CD4-positive, alpha-beta T cell treated with Interleukin-1 beta for 1 hour (primary cell): Measurements from ENCODE around the gene SGK1.
"Not testable (repeated sequence)": the region's sequence is repeated elsewhere in the genome, so short reads cannot be mapped to it uniquely, and the experiment has no call there.

Experiments used
- DNase-seq, 2 donors: peaks; one replicate each; pipeline ENCODE4 v3.0.0-alpha.2; 2020 to 2022

SGK1 gene

GRCh38 chr6:134299236-134299635 is 18.7 kb downstream of the SGK1 start:
- DNase-seq: no peak

DNA sequence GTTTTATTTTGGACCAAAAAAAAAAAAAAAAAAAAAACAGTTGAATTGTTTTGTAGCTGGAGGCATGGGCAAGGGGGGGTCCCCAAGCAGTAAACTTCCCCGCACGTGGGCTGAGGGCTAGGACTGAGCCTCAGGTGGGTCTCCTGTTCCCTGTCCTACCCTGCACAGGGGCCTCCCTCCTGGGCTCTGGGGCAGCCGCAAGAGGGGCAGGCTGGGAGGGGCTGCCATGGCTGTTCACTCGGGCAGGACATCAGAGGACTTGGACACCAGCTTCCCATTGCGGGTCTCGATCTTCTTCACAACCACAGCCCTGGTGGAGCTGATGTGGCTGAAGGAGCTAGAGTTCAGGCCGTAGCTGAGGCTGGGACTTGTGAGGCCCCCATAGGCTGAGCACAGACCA is 21.1 kb downstream of the SGK1 start:
- DNase-seq: no peak

GRCh38 chr6:134295953-134296553 is 21.9 kb downstream of the SGK1 start:
- peak in 1 of 2 donors; percentile 53 for DNase-seq

DNA sequence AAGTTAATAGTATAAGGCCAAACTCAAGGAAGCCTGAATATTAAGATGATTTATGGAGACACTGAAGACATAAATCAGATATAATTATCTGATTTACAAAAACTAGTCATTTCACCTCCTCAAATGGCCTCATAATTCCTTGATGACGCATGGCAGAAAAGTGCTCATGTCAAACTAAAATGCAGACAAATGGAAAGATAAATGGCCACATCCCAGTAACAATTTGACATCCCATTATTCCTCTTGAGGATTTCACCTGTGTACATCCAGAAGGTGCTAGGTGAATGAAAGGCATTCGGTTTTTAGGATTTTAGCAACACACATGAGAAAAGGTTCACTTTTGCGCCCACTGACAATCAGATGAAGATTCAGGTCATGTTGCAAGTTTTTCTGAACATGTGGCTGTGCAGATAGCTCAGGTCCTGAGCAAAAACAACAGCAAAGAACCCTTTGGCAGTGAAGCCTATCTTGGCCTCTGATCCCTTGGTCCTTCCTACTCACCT is 24.2 kb downstream of the SGK1 start:
- DNase-seq: no peak

- DNase-seq: no peak
Measured at GRCh38 chr6:134291156-134291555, 26.8 kb downstream of the SGK1 start.

DNA sequence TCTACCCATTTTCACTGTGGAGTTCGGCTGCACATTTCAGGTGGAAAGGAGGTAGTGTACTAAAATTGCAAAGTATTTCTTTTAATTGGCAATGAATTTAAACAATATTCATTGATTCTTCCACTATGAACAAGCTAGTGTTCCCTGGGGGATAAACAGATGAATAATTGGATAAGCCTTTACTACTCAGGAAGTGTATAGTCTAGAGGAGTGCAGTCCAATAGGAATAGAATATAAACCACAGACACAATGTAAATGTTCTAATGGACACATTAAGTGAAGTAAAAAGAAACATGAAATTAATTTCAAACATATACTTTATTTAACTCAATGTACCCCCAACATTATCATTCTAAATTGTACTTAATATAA is 28.7 kb downstream of the SGK1 start:
- no peak for DNase-seq

DNA sequence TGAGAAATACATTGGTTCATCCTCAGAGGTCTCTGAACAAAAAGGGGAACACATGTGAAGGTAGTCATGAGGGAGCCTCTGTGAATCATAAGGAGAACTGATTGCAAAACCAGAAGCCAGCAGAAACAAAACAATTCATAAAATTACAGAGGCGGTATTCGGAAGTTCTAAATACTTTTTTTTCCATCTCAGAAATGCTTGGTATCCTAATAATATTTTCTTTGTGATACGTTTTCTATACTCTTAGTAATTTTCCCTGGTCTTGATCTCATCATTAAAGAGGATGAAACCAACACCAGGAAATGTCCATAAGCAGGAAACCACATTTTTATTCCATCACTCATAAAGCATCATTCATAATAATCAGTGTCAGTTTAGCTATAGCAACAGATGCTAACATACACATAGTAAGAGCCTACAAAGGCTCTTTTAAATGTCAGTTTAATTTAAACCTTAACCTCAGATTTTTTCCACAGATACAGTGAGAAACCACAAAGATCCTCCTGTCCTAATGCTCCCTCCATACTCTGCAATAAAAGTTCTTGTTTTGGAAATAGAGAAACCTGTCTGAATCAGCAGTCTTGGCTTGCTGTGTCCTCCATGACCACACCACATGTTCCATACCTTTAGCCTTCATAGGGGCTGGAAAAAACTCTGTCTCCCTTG is 29.2 kb downstream of the SGK1 start:
- peak in 1 of 2 donors; percentile 17 for DNase-seq

DNA sequence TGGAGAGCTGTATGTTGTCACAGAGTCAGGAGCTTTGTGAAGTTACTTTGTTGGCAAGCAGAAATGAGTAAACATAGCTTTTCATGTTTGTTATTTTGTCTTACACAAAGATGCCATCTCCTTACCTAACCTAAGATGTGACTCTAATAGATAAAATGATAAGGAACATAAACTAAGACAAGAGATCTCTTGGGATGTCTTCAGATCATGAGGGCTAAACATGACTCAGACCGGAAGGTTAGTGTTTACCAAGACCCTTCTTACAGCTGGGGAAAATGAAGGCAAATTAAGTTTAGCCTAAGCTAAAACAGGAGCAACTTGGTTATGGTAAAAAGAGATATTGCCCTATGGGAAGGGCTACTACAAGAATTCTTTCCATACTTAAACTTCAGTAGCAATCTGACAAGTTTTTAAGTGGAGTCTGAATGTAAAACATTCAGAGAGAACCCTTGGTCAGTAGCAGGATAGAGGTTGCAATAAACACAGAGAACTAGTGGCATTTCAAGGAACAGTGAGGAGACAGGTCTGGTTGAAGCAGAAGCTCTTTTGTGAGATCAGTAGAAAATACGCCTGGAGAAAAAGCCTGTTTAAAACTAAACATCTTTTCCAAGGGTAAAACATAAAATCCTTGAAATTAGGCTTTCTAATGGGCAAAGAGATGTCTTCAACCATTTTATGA is 29.9 kb downstream of the SGK1 start:
- DNase-seq: no peak

GRCh38 chr6:134282816-134283215 is 35.1 kb downstream of the SGK1 start:
- no peak for DNase-seq

GRCh38 chr6:134281388-134281787 is 36.5 kb downstream of the SGK1 start:
- no peak for DNase-seq

DNA sequence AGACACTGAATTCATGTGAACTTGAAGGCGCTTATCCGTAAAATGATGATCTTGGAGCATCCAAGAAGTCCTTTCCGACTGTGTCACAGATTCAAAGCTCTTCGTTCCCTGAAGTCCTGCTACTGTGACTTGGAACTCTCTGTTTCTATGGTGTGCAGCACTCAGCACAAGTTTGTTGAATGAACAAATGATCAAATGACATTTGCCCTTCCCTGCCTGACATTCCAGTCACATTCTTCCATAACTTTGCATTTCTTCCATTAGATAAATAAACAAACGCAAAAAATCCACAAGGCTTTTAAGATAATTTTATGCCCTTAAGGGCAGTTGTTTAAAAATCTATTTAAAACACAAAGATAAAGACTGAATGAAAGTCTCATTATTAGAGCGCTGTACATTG is 39.9 kb downstream of the SGK1 start:
- no peak for DNase-seq

DNA sequence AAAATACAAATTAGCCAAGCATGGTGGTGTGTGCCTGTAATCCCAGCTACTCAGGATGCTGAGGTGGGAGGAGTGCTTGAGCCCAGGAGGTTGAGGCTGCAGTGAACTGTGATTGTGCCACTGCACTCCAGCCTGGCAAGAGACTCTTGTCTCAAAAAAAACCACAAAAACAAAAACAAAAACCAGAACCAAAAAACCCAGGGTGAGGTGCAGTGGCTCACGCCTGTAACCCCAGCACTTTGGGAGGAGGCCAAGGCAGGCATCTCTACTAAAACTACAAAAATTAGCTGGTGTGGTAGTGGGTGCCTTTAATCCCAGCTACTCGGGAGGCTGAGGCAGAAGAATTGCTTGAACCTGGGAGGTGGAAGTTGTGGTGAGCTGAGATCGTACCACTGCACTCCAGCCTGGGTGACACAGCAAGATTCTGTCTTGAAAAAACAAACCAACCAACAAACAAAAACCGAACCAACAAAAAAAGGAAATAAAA is 41.0 kb downstream of the SGK1 start:
- peak; percentile 12 to 18 for DNase-seq

GRCh38 chr6:134272374-134272773 is 45.5 kb downstream of the SGK1 start:
- peak in 1 of 2 donors; percentile 11 for DNase-seq

DNA sequence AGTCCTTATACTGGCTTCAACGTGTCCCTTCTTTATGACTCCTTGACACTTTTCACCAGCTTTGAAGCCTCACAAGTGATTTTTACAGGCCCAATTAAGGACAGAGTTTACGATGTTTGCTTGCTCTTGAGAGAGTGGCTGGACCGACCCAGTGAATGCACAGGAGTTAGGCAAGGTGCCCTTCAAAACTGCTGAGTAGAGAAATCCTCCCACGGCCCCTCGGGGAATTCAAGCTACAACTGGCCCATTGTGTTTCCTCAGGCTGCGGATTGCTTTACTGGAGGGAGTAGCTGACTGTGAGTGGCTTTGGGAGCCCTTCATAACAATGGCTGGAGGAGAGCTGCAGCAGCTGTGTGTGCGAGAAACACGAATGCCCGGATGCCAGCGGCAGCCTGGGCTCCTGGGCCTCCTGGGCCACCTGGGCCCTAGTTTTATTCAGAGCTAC is 50.0 kb downstream of the SGK1 start:
- no peak for DNase-seq

- DNase-seq: no peak
Measured at GRCh38 chr6:134266776-134267175, 51.1 kb downstream of the SGK1 start.

- no peak for DNase-seq
Measured at GRCh38 chr6:134261766-134262165, 56.1 kb downstream of the SGK1 start.

DNA sequence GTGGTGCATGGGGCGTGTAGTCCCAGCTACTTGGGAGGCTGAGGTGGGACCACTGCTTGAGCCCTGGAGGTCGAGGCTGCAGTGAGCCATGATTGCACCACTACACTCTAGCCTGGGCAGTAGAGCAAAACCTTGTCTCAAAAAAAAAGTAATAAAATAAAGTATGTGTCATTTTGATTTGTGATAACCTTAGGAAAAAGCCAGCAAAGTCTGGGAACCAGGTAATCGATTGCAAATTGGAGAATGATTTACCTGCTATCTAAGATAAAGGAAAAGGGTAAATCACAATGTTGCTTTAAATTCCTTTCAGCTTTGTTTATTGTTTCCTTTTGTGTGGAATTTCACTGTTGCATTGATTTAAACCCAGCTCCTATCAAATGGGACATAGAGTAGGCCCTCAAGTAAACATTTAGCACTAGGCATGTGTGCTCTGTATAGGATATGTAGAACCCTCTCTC is 59.0 kb downstream of the SGK1 start:
- DNase-seq: no peak

DNA sequence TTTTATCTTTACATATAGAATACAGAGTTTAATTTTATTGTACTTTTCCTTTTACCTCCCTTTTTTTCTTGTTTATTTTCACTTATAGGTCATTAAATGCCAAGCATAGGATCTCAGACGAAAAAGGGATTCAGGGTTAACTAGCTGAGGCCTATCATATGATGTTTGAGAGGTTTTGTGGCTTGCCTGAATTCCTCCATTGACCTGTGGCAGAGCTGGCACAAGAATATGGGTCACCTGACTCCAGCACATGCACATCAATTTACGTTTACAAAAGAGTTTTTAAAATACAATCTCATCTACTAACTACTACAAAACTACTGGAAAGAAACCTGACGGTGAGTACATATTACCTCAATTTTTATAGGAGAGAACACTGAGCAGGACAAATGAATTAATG is 60.4 kb downstream of the SGK1 start:
- no peak for DNase-seq

DNA sequence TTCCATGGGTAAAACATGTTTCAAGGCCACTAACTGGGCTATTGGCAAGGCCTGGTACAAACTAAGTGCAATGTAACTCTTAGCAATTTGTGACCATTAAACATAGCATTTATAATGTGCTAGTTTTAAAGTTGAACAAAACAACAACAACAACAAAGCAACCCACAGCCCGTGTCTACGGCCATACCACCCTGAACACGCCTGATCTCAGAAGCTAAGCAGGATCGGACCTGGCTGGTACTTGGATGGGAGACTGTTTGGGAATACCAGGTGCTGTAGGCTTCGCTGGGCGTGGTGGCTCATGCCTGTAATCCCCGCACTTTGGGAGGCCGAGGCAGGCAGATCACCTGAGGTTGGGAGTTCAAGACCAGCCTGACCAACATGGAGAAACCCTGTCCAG is 61.0 kb downstream of the SGK1 start:
- no peak for DNase-seq

DNA sequence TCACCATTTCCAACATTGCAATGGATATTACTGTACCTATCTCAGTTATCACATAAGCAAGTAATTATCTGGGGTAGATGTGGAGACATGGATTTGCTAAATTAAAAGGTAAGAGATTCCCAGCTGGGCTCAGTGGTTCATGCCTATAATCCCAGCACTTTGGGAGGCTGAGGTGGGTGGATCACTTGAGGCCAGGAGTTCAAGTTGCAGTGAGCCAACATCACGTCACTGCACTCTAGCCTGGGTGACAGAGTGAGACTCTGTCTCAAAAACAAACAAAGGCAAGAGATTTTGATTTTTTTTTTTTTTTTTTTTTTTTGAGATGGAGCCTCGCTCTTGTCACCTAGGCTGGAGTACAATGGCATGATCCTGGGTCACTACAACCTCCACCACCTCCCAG is 62.6 kb downstream of the SGK1 start:
- not testable (repeated sequence) for DNase-seq

GRCh38 chr6:134254118-134254517 is 63.8 kb downstream of the SGK1 start:
- no peak for DNase-seq

GRCh38 chr6:134253681-134254080 is 64.2 kb downstream of the SGK1 start:
- no peak for DNase-seq

GRCh38 chr6:134251320-134251719 is 66.6 kb downstream of the SGK1 start:
- no peak for DNase-seq

DNA sequence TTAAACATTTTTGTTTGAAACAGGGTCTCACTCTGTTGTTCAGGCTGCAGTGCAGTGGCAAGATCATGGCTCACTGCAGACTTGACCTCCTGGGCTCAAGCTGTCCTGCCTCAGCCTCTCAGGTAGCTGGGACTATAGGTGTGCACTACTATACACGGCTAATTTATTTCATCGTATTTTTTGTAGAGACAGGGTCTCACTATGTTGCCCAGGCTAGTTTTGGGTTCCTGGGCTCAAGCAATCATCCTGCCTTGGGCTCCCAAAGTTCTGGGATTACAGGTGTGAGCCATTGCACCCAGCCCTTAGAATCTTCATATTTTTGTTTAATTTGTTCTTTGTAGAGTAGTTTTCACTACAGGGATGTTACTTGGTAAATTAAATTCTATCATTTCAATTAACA is 67.1 kb downstream of the SGK1 start:
- no peak for DNase-seq
